Central memory CD4-positive, alpha-beta T cell (primary cell): ENCODE results near the gene IFNGR2.
"Not testable (repeated sequence)": the region's sequence is repeated elsewhere in the genome, so short reads cannot be mapped to it uniquely, and the experiment has no call there.

Source experiments
- DNase-seq: peaks from one replicate; pipeline ENCODE4 v3.0.0; 2022

Gene IFNGR2

GRCh38 chr21:33403786-33404585 is 773 bp downstream of the IFNGR2 start:
- no peak for DNase-seq

- no peak for DNase-seq
These were observed 3.3 kb downstream of the IFNGR2 start for GRCh38 chr21:33406493-33406892.

- DNase-seq, result no peak
These were observed 8.8 kb downstream of the IFNGR2 start for GRCh38 chr21:33411949-33412430.

GRCh38 chr21:33412439-33412831 is 9.2 kb downstream of the IFNGR2 start:
- not testable (repeated sequence) for DNase-seq

- DNase-seq, result no peak
These were observed 9.8 kb downstream of the IFNGR2 start for GRCh38 chr21:33412832-33413519.

GRCh38 chr21:33414068-33414467 is 10.9 kb downstream of the IFNGR2 start:
- DNase-seq, result no peak

GRCh38 chr21:33414926-33415325 is 11.7 kb downstream of the IFNGR2 start:
- DNase-seq, result no peak

GRCh38 chr21:33418691-33419090 is 15.5 kb downstream of the IFNGR2 start:
- no peak for DNase-seq

- no peak for DNase-seq
These were observed 16.4 kb downstream of the IFNGR2 start for GRCh38 chr21:33419538-33420123.

GRCh38 chr21:33421713-33422393 is 18.6 kb downstream of the IFNGR2 start:
- no peak for DNase-seq

GRCh38 chr21:33424214-33424613 is 21.0 kb downstream of the IFNGR2 start:
- DNase-seq, result no peak

- DNase-seq, result no peak
These were observed 22.6 kb downstream of the IFNGR2 start for GRCh38 chr21:33425825-33426224.

- no peak for DNase-seq
These were observed 23.8 kb downstream of the IFNGR2 start for GRCh38 chr21:33427051-33427450.

- no peak for DNase-seq
These were observed 25.5 kb downstream of the IFNGR2 start for GRCh38 chr21:33428669-33429068.

- DNase-seq, result no peak
These were observed 27.6 kb downstream of the IFNGR2 start for GRCh38 chr21:33430858-33431257.

GRCh38 chr21:33432496-33432895 is 29.3 kb downstream of the IFNGR2 start:
- no peak for DNase-seq

GRCh38 chr21:33433001-33433400 is 29.8 kb downstream of the IFNGR2 start:
- DNase-seq, result no peak

- no peak for DNase-seq
These were observed 30.4 kb downstream of the IFNGR2 start for GRCh38 chr21:33433425-33434114.

- DNase-seq, result no peak
These were observed 31.7 kb downstream of the IFNGR2 start for GRCh38 chr21:33434770-33435360.

- DNase-seq, result no peak
These were observed 33.9 kb downstream of the IFNGR2 start for GRCh38 chr21:33437140-33437539.

- no peak for DNase-seq
These were observed 38.6 kb downstream of the IFNGR2 start for GRCh38 chr21:33441489-33442477.
